ENCODE results near the gene RASA2.

GRCh38 chr3:141557961-141558706 lies 71.3 kb downstream of the RASA2 start:
- TF ChIP-seq CTCF (IDR thresholded peaks at IDR 0.05) (no peak), ZFX (IDR thresholded peaks at IDR 0.05; ENCODE audit: borderline replicate concordance) (no peak)

All from 22Rv1 (cell line).